Right lung (tissue), 10 donors: Measurements from ENCODE around the gene CIAO3. TPM values are rescaled to one million over a fixed set of nuclear protein-coding genes. Genes with fewer than 3 reads are reported as not detected.
A peak's percentile ranks its signal among the peaks of the same experiment; 100 is the strongest.

Experiments used
- DNase-seq, 2 donors: peaks; one replicate each; pipeline ENCODE4 v3.0.0-alpha.2; 2013
- long read RNA-seq, 8 donors: transcript quantifications; one replicate each; lab custom pipeline, GENCODE V29; 2026
- polyA plus RNA-seq, 5 donors: library from polyadenylated mRNA; unstranded; fragments of 120-200 nt; gene quantifications; one replicate each; pipeline versions ENCODE4 v1.2.1 to v1.2.3, GENCODE V29; 2013; ENCODE audit warnings: inconsistent platforms in 1 of 5, low replicate concordance in 1 of 5; ENCODE audit not compliant: insufficient read length in 5 of 5, insufficient read depth in 1 of 5

The CIAO3 gene
- polyA plus RNA-seq: 10 to 100 TPM; 16.2 to 25.7 (median 16.8) TPM
- long read RNA-seq, donor 1, transcript CIAO3-201 (11 exons, 2,112 nt): major isoform, 8 of 80 reads
- long read RNA-seq, donor 1, partial matches to known transcripts: 65 of 80 reads
- long read RNA-seq, donor 1, other reads (novel, unspliced or antisense): 0 of 80 reads
- long read RNA-seq, donor 2, partial matches to known transcripts: 9 of 13 reads
- long read RNA-seq, donor 2, other reads (novel, unspliced or antisense): 0 of 13 reads
- long read RNA-seq, donor 3, partial matches to known transcripts: 0 of 10 reads
- long read RNA-seq, donor 3, other reads (novel, unspliced or antisense): 0 of 10 reads
- long read RNA-seq, donor 4, partial matches to known transcripts: 0 of 4 reads
- long read RNA-seq, donor 4, other reads (novel, unspliced or antisense): 0 of 4 reads
- long read RNA-seq, donor 5, transcript CIAO3-201 (11 exons, 2,112 nt): major isoform, 6 of 17 reads
- long read RNA-seq, donor 5, partial matches to known transcripts: 7 of 17 reads
- long read RNA-seq, donor 5, other reads (novel, unspliced or antisense): 0 of 17 reads
- long read RNA-seq, donor 6, partial matches to known transcripts: 0 of 6 reads
- long read RNA-seq, donor 6, other reads (novel, unspliced or antisense): 0 of 6 reads
- long read RNA-seq, donor 7, partial matches to known transcripts: 0 of 5 reads
- long read RNA-seq, donor 7, other reads (novel, unspliced or antisense): 0 of 5 reads
- long read RNA-seq, donor 8, partial matches to known transcripts: 0 of 5 reads
- long read RNA-seq, donor 8, other reads (novel, unspliced or antisense): 0 of 5 reads

DNA sequence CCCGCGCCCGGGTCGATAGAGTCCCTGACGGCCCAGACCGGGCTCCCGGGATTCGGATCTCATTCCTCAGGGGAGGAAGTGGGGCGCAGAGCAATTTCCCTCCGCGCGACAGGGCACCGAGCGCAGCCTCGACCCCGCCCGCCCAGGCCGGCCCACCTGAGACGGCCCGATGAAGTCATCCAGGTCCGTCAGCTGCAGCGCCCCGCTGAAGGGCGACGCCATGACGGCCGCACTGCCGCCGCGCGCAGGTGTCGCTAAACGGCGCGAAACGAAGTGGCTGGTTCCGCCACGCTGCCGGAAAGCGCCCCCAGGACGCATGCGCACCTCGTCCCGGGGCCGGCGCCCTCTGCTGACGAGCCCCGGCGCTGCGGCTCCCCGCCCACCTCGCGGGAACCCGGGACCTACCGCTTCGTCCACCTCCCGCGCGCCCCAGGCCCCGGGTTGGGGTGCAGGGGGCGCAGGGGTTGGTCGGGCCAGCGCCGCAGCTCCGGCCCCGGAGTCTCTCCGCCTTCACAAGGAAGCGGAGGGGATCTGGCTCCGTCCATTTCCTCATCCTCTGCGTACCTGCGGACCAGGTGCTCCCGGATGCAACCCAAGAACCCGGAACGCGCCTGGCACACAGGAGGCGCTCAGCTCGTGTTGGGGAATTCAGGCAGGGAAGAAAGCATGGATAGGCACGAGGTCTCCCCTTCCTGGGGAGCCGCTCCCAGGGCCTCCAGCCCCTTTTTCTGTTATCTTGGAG lies at the start of gene CIAO3:
TSS of gene CIAO3 (minus strand) at position 234 of the 742 bp plus-strand sequence. CDS start at position 222, 12 bp downstream.
- peak; percentile 89 for DNase-seq

DNA sequence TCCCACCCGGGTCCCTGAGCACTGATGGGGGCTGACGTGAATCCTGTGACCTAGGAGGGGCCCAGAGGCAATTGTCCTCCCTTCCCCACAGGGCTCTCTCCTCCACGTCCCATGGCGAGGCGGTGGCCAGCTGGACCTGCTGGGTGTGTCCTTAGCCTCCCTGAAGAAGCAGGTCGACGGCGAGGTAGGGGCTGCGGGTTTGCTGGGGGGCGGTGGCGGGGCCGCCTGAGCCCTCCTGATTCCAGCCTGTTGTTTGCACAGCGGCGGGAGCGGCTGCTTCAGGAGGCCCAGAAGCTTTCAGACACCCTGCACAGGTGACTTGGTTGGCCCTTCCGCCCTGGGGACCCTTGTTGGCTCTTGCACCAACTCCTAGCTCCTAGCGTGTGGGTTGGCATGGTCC lies 49.3 kb upstream of the CIAO3 start:
- DNase-seq: no peak

DNA sequence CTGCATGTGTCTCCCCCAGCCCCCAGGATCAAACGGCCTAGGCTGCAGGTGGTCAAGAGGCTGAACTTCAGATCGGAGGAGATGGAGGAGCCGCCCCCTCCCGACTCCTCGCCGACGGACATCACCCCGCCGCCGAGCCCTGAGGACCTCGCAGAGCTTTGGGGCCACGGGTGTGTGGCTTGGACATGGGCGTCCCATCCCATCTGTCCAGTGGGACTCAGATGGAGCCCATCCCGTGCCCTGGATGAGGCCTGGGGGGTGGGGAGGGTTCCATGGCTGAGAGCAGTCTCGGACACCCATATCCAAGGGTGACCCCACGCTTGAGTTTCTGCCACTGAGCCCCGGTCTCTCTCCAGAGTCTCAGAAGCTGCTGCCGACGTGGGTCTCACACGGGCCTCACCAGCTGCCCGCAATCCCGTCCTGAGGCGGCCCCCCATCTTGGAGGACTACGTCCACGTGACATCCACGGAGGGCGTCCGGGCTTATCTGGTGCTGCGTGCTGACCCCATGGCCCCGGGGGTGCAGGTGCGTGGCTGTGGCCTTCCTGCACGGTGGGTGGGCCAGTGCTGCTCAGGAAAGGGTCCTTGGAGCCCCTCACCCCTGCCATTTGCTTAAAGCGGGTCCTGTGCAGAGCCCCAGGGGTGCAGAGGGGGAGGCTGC lies 48.5 kb upstream of the CIAO3 start:
- no peak for DNase-seq

DNA sequence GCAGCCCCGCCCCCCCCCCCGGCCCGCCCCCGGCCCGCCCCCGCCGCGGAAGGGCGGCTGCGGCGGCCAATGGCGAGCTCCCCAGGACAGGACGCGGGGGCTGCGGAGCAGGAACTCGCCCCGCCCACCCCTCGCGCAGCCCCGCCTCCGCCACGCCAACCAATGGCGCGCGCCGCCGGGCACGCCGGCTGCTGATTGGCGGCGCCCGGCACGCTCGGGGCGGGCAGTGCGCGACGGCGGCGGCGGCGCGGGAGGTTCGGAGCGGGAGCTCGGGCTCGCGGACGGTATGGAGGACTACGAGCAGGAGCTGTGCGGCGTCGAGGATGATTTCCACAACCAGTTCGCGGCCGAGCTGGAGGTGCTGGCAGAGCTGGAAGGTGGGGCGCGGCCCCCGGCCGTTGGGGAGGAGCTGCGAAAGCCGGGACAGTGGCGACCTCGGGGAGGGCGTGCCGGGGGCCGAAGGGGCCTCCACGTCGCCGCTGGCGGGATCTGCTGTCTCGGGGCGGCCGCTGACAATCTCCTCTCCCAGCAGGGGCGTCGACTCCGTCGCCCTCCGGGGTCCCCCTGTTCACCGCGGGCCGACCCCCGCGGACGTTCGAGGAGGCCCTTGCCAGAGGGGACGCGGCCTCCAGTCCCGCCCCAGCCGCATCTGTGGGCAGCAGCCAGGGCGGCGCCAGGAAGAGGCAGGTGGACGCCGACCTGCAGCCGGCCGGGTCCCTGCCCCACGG lies 47.8 kb upstream of the CIAO3 start, which contains the start of gene CHTF18:
TSS of gene CHTF18 (plus strand) at position 222 of the 728 bp plus-strand sequence. CDS start at position 287, 65 bp downstream.
- DNase-seq: peak; percentile 90 to 91

DNA sequence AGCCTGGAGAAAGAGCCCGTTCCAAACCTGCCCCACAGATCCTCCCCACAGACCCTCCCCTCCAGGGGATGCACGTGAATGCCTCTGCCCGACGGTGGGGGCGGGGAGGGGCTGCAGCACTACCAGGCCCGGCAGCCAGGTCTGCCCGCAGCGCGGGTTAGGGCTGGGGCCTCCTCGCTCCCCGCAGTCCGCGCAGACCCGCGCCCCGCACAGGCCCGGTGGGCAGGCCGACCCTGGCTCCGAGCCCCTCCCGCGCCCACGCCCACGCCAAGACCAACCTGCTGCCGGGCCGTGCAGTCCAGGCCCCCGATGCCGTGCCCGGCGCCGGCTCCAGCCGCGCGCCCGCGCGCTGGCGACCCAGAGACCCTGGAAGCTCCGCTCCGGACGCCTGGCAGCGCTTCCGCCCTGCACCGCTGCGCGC lies 47.2 kb upstream of the CIAO3 start, which contains the start of gene RPUSD1:
TSS of gene RPUSD1 (minus strand) at position 404 of the 421 bp plus-strand sequence. CDS start 644 bp downstream, outside the sequence.
- no peak for DNase-seq

DNA sequence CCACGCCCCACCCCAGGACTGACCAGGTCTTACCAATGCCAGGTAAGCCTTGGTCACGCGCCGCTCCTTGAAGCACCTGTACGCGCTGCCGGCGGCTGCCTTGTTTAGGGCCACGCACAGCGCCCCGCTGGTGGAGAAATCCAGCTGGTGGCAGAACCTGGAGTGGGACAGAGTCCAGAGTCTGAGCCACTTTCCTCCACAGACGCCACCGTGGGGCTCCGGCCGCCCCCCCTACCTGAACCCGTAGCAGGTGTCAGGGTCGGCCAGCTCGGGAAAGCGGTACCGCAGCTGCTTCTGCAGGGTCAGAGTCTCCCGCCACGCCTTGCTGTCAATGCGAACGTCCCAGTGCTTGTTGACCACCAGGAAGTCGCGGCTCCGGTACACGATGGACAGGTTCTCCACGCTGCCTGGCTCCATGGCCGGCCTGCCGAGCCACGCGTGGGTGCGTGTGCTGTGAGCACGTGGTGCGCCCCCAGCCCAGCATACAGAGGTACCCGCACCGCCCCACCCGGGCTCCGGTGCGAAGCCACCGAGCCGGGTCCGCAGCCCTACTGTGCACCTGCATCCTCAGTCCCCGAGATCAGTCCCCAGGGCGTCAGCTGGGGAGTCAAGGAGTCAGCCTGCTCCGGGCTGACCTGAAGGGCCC lies 46.6 kb upstream of the CIAO3 start:
- no peak for DNase-seq

DNA sequence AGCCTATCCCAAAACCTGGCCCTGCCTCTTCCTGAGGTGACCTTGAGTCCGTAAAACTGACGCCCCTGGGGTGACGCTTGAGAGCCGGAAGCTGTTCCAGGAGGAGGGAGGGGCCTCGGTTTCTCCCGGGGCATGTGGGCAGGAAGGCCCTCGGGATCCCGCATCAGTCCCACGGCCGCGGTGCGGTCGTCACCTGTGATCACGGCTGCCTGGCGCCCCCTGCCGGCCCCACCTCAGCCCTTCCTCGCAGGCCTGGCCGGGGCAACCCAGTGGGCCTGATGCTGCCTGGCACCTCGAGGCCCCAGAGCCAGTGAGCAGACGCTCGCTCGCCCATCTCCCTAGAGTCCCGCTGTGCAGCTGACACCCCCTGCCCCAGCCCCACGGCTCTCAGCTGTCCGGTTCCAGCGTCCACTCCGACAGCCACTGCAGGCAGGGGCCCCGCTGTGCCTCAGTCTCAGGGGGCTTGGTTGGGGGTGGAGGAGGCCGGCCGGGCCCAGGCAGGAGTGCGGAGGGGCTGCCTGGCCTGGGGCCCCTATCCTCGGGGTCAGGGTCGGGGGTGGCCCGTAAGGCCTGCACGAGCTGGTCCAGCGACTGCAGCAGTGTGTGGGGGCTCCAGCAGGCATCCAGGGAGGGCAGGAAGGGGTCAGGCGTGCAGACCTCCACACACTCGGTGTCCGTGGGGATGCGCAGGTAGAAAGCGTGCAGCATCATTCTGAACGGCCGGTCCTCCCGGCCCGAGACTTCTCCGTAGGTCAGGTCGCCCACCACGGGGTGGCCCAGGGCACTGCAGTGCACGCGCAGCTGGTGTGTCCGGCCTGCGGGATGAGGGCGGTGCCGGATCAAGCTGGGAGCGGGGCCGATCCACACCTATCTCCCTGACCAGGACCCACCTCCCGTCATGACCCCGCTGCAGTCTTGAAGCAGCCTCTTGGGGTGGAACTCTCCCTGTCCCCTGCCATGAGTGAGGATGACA lies 45.1 kb upstream of the CIAO3 start:
- DNase-seq: no peak

DNA sequence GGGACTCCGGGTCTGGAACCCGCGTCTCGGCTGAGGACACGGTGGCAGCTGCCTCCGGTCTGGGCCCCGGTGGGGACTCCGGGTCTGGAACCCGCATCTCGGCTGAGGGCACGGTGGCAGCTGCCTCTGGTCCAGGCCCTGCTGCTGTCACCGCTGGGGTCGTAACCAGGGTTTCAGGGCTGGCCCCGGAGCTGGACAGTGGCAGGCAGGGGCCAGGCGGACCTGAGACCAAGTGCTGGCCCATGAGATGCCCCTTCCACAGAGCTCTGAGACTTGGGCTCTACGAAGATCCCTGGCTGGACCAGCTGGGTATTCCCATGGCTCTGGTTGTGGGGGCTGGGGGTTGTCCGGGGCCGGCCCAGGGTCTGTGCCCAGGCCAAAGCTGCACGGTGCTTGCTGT lies 43.6 kb upstream of the CIAO3 start:
- no peak for DNase-seq

DNA sequence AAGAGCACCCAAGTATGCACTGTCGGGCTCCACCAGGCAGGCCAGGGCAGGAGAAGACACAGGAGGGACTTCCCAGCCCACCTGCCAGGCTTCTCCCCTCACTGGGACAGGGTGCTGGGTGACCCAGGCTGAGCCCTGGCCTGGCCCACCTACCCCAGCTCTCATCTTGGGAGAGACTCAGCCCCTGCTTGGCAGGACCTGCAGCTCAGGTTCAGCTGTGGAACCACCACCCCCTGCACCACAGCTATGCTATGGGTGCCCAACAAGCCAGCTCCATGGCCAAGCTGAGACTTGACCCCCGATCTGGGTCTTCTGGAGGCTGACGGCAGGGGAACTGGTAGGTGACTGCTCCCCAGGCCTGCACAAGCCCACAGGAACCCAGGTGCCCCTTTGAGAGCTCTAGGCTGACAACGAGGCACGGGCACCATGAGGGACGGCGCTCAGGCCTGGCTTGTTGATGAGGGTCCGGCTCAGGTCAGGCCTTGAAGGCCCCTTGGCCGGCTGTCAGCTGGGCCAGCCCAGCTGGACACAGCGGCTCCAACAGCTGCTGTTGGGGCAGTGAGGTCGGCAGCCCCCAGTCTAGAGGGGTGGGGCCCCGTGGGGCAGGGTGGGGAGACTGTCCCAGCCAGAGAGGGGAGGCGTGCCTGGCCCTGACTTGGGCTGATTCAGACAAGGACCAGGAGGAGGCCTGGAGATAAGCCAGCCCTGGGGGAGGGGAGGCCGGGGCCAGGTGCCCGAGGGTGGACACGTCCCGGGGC lies 42.8 kb upstream of the CIAO3 start:
- DNase-seq: no peak

DNA sequence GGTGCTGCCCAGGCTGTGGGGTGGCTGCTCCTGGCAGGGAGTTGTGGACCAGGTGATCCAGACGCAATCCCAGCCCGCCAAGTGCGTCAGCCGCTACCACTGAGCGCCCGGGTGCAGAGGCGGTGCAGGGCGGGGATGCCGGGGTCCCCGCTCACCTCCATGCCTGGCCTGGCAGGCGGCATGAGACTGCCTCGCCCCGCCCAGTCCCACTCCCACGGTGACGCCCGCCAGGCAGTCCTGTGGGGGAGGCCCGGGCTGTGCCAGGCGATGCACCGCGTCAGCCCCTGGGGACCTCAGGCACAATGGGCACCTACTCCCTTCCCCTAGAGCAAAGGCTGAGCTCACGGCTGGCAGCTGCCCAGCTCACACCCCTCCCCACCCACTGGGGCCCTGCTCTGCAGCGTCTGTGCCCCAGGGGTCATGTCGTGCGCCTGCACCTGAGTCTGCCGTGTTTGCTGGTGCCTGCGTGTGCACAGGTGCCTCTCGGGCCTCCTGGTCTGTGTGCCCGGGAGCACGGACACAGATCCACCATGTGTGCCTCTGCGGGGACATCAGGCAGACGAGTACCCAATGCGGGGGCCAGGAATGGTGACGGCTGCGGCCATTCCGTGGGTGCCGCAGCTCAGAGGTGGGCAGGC lies 42.1 kb upstream of the CIAO3 start:
- DNase-seq: no peak

DNA sequence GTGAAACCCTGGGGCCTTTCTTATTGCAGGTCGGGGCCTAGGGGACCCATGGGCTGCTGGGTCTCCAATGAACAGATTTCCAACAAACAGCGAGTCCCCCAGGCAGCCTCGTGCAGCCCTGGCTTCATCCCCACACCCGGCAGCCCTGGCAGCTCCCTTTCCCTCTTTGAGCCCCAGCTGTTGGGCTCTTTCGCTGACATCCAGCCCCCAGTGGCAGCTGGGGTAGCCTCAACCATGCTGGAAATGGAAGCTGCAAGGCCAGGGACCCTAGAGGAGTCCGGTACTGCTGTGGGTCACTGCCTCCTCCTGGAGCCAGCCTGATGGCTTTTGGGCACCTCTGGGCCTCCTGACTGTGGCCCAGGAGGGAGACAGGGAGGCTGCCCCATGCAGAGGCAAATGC lies 41.5 kb upstream of the CIAO3 start:
- no peak for DNase-seq

DNA sequence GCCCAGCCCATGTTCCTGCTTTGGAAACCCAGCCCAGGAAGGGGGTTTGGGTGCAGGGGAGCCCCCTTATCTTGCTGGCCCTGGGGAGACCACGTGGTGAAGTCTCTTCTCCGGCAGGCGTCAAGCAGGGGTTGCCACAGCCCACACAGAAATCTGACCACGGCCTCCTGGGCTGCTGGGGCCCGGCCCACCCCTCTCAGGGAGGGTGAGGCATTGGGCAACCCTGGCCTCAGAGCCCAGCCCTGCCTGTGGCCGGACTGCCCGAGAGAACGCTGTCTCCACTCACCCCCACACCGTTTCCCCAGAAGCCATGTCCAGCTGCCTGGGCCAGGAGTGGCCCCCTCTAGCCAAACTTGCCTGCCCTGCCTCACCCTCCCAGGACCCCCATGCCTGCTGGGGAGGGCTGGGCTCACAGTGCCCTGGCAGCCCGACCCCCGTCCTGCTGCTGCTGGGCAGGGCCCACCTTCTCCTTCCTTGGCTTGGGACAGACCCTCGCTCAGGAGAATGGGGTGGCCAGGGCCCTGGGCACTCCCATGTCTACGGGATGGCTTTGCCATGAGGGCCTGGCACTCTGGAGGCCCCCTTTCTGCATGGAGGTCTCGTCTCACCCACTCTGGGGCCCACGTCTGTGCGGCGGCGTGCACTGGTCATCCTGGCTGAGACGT lies 40.7 kb upstream of the CIAO3 start:
- no peak for DNase-seq

DNA sequence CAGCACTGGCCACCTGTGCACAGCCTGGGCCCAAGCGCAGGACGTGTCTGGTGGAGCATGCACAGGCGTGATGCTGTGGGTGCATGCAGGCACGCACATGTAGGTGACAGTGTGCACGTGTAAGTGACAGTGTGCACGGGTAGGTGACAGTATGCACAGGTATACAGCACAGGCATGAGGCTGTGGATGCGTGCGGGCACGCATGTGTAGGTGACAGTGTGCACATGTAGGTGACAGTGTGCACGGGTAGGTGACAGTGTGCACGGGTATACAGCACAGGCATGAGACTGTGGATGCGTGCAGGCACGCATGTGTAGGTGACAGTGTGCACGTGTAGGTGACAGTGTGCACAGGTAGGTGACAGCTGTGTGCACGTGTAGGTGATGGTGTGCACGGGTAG lies 39.5 kb upstream of the CIAO3 start:
- DNase-seq: no peak

DNA sequence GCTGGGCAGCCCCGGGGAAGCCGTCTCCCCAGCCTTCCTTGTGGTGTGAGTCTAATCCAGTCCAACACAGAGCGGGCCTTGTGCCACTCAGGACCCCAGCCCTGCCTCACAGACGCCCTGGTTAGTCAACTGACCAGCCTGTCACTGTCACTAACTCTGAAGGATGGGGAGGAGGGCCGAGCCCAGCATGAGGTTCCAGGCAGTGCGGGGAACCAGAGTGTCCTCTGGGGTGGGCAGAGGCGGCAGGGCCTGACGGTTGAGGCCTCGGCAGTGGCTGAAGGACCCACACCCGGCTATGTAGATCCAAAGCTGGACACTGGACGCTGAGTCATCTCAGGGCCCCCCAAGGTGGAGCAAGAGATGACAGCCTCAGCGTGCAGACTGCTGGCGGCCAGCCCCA lies 38.8 kb upstream of the CIAO3 start:
- no peak for DNase-seq

DNA sequence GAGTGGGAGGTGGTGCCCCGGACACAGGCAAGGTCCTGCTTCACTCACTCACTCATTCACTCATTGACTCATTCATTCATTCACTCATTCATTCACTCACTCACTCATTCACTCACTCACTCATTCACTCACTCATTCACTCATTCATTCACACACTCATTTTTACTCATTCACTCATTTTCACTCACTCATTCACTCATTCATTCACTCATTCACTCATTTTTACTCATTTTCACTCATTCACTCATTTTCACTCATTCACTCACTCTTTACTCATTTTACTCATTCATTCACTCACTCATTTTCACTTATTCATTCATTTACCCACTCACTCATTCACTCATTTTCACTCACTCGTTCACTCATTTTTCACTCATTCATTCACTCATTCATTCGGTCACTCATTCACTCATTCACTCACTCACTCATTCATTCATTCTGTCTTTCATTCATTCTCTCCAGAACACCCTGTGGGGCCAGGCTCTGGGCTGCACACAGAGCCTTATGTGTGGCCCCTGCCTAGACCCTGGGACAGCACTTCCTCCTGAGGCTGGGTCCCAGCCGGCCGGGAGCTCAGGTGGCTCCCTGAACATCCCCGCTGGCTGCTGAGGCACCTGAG lies 38.2 kb upstream of the CIAO3 start:
- no peak for DNase-seq

DNA sequence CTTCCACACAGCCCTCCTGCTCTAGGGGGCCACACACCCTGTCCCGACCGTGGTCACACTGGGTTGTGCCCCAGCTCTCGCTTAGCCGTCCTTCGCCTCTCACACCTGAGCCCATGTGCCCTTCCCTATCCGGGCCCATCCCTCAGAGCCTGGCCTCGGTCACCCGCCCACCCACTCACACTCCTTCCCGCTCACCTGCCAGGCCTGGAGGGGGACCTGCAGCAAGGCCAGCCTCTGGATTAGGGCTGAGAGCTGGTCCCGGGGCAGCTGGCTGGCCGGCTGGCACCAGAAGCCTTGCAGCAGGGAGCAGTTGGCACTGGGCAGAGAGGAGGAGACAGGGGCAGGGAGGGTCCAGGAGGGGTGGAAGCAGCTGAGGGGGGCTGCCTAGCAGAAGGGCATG lies 37.6 kb upstream of the CIAO3 start:
- DNase-seq: no peak
